ENCODE measurements around the gene ESYT3.
"Not testable (repeated sequence)": the region's sequence is repeated elsewhere in the genome, so short reads cannot be mapped to it uniquely, and the experiment has no call there.

Gene ESYT3

GRCh38 chr3:138463724-138464490 lies 29.5 kb downstream of the ESYT3 start:
- DNase-seq = no peak

GRCh38 chr3:138464491-138464860 lies 30.1 kb downstream of the ESYT3 start:
- no peak for DNase-seq

GRCh38 chr3:138465451-138465850 lies 31.0 kb downstream of the ESYT3 start:
- DNase-seq = no peak

GRCh38 chr3:138465925-138466324 lies 31.5 kb downstream of the ESYT3 start:
- DNase-seq = peak in 1 of 2 experiments; percentile 26

- no peak for DNase-seq
Observed at GRCh38 chr3:138467931-138468330, 33.5 kb downstream of the ESYT3 start.

- DNase-seq = no peak
Observed at GRCh38 chr3:138468451-138468850, 34.0 kb downstream of the ESYT3 start.

GRCh38 chr3:138468886-138469285 lies 34.5 kb downstream of the ESYT3 start:
- DNase-seq = no peak

GRCh38 chr3:138469874-138470273 lies 35.5 kb downstream of the ESYT3 start:
- no peak for DNase-seq

- DNase-seq = no peak
Observed at GRCh38 chr3:138470687-138471086, 36.3 kb downstream of the ESYT3 start.

- no peak for DNase-seq
Observed at GRCh38 chr3:138471481-138471880, 37.1 kb downstream of the ESYT3 start.

GRCh38 chr3:138472141-138472825 lies 37.9 kb downstream of the ESYT3 start:
- DNase-seq = no peak

- no peak for DNase-seq
Observed at GRCh38 chr3:138473391-138473790, 39.0 kb downstream of the ESYT3 start.

- DNase-seq = no peak
Observed at GRCh38 chr3:138474163-138474562, 39.7 kb downstream of the ESYT3 start.

- no peak for DNase-seq
Observed at GRCh38 chr3:138476526-138476925, 42.1 kb downstream of the ESYT3 start.

- DNase-seq = no peak
Observed at GRCh38 chr3:138477120-138477519, 42.7 kb downstream of the ESYT3 start.

GRCh38 chr3:138477801-138478200 lies 43.4 kb downstream of the ESYT3 start:
- no peak for DNase-seq

- peak; percentile 28 to 68 for DNase-seq
Observed at GRCh38 chr3:138479438-138479863, 45.0 kb downstream of the ESYT3 start.

- not testable (repeated sequence) for DNase-seq
Observed at GRCh38 chr3:138484672-138485071, 50.3 kb downstream of the ESYT3 start.

GRCh38 chr3:138486580-138486979 lies 52.2 kb downstream of the ESYT3 start:
- not testable (repeated sequence) for DNase-seq

- DNase-seq = no peak
Observed at GRCh38 chr3:138491971-138492370, 57.6 kb downstream of the ESYT3 start.

- DNase-seq = no peak
Observed at GRCh38 chr3:138492980-138493675, 58.7 kb downstream of the ESYT3 start.

GRCh38 chr3:138493804-138494606 lies 59.6 kb downstream of the ESYT3 start:
- DNase-seq = no peak

- no peak for DNase-seq
Observed at GRCh38 chr3:138494607-138494929, 60.2 kb downstream of the ESYT3 start.

Data from NCI-H526 (cell line).